ENCODE measurements around the gene SLC6A13. TPM values are rescaled to one million over a fixed set of nuclear protein-coding genes. Genes with fewer than 3 reads are reported as not detected.

SLC6A13 gene
- not detected in 2 replicates for total RNA-seq

GRCh38 chr12:262817-263216, at the start of gene SLC6A13:
Gene SLC6A13 (minus strand): TSS chr12:262836. CDS start chr12:260052, 2,784 bp downstream.

GRCh38 chr12:214003-214741, 48.5 kb downstream of the SLC6A13 start, which contains the start of gene SLC6A12:
Gene SLC6A12 (minus strand): TSS chr12:214157. CDS start chr12:209986, 4,171 bp downstream.

Other genes with a start within 250 kb of the SLC6A13 start
- not detected in 2 replicates for gene IQSEC3, start 196.1 kb downstream of the SLC6A13 start, total RNA-seq
- not detected in 2 replicates for gene SLC6A12, start 48.7 kb downstream of the SLC6A13 start, total RNA-seq
- gene KDM5A, start 126.5 kb upstream of the SLC6A13 start, total RNA-seq: 65.0 and 80.2 TPM in 2 replicates
- gene CCDC77, start 138.8 kb upstream of the SLC6A13 start, total RNA-seq: 12.9 and 18.8 TPM in 2 replicates
- 0.14 TPM in 1 of 2 replicates, not detected in the other for gene B4GALNT3, start 197.1 kb upstream of the SLC6A13 start, total RNA-seq